Liver (tissue), 3 donors: ENCODE measurements around the gene USP17L29.
"Not testable (repeated sequence)": the region's sequence is repeated elsewhere in the genome, so short reads cannot be mapped to it uniquely, and the experiment has no call there.

Source experiments
- GABPA ChIP-seq, 2 donors: IDR thresholded peaks in 1 of 2; conservative IDR thresholded peaks in 1 of 2; 2 replicates each; pipeline ENCODE4 v1.6.1; 2016; ENCODE audit warnings: antibody characterized with exemption in 2 of 2, mild to moderate bottlenecking in 1 of 2, moderate library complexity in 1 of 2
- RXRA ChIP-seq, 2 donors: IDR thresholded peaks; 2 replicates each; pipeline ENCODE4 v1.6.1; 2017 to 2018; ENCODE audit warnings: antibody characterized with exemption in 2 of 2, mild to moderate bottlenecking in 1 of 2
- YY1 ChIP-seq: IDR thresholded peaks from 2 replicates; pipeline ENCODE4 v1.6.1; 2016; ENCODE audit warnings: antibody characterized with exemption, mild to moderate bottlenecking
- TF ChIP-seq, protein P1 (sequence below): fragments of 150-350 bp; IDR thresholded peaks from 2 replicates; pipeline ENCODE4 v1.5.1; 2017; ENCODE audit warnings: improper control_type of control experiment, low read depth, low read length; ENCODE audit not compliant: missing input control
- TF ChIP-seq, protein P2 (sequence below): IDR thresholded peaks from 2 replicates; pipeline ENCODE4 v1.6.1; 2016; ENCODE audit warnings: antibody characterized with exemption
- TF ChIP-seq, protein P3 (sequence below): IDR thresholded peaks from 2 replicates; pipeline ENCODE4 v1.6.1; 2016; ENCODE audit warnings: antibody characterized with exemption
- TF ChIP-seq, protein P4 (sequence below): IDR thresholded peaks from 2 replicates; pipeline ENCODE4 v1.6.1; 2016; ENCODE audit warnings: antibody characterized with exemption, mild to moderate bottlenecking
- donor health status: healthy.
- donor health status: healthy.

DNA sequence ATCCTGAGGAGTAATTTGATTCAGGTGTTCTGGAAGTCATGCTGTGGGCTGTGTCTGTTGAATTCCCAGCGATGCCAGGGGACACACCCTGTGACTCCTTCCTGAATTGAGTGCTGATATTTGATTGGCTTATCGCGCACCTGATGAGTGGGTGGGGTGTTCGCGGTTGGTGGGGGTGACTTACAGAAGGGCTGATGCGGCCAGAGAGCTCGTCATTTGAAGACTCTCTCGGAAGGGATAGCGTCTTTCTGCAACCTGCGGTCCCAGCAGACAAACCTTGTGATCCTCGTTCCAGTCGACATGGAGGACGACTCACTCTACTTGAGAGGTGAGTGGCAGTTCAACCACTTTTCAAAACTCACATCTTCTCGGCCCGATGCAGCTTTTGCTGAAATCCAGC, 14.3 kb upstream of the USP17L29 start, which contains the start of gene USP17L5:
- TF ChIP-seq, protein P1, sequence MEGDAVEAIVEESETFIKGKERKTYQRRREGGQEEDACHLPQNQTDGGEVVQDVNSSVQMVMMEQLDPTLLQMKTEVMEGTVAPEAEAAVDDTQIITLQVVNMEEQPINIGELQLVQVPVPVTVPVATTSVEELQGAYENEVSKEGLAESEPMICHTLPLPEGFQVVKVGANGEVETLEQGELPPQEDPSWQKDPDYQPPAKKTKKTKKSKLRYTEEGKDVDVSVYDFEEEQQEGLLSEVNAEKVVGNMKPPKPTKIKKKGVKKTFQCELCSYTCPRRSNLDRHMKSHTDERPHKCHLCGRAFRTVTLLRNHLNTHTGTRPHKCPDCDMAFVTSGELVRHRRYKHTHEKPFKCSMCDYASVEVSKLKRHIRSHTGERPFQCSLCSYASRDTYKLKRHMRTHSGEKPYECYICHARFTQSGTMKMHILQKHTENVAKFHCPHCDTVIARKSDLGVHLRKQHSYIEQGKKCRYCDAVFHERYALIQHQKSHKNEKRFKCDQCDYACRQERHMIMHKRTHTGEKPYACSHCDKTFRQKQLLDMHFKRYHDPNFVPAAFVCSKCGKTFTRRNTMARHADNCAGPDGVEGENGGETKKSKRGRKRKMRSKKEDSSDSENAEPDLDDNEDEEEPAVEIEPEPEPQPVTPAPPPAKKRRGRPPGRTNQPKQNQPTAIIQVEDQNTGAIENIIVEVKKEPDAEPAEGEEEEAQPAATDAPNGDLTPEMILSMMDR = not testable (repeated sequence)
- TF ChIP-seq, protein P2, sequence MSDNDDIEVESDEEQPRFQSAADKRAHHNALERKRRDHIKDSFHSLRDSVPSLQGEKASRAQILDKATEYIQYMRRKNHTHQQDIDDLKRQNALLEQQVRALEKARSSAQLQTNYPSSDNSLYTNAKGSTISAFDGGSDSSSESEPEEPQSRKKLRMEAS = not testable (repeated sequence)
- TF ChIP-seq YY1; GABPA (IDR thresholded peaks at IDR 0.05 in 1 of 2, conservative IDR thresholded peaks at IDR 0.05 in 1 of 2); RXRA (IDR thresholded peaks at IDR 0.05): not testable (repeated sequence)
- TF ChIP-seq, protein P3, sequence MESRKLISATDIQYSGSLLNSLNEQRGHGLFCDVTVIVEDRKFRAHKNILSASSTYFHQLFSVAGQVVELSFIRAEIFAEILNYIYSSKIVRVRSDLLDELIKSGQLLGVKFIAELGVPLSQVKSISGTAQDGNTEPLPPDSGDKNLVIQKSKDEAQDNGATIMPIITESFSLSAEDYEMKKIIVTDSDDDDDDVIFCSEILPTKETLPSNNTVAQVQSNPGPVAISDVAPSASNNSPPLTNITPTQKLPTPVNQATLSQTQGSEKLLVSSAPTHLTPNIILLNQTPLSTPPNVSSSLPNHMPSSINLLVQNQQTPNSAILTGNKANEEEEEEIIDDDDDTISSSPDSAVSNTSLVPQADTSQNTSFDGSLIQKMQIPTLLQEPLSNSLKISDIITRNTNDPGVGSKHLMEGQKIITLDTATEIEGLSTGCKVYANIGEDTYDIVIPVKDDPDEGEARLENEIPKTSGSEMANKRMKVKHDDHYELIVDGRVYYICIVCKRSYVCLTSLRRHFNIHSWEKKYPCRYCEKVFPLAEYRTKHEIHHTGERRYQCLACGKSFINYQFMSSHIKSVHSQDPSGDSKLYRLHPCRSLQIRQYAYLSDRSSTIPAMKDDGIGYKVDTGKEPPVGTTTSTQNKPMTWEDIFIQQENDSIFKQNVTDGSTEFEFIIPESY = not testable (repeated sequence)
- TF ChIP-seq, protein P4, sequence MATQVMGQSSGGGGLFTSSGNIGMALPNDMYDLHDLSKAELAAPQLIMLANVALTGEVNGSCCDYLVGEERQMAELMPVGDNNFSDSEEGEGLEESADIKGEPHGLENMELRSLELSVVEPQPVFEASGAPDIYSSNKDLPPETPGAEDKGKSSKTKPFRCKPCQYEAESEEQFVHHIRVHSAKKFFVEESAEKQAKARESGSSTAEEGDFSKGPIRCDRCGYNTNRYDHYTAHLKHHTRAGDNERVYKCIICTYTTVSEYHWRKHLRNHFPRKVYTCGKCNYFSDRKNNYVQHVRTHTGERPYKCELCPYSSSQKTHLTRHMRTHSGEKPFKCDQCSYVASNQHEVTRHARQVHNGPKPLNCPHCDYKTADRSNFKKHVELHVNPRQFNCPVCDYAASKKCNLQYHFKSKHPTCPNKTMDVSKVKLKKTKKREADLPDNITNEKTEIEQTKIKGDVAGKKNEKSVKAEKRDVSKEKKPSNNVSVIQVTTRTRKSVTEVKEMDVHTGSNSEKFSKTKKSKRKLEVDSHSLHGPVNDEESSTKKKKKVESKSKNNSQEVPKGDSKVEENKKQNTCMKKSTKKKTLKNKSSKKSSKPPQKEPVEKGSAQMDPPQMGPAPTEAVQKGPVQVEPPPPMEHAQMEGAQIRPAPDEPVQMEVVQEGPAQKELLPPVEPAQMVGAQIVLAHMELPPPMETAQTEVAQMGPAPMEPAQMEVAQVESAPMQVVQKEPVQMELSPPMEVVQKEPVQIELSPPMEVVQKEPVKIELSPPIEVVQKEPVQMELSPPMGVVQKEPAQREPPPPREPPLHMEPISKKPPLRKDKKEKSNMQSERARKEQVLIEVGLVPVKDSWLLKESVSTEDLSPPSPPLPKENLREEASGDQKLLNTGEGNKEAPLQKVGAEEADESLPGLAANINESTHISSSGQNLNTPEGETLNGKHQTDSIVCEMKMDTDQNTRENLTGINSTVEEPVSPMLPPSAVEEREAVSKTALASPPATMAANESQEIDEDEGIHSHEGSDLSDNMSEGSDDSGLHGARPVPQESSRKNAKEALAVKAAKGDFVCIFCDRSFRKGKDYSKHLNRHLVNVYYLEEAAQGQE = not testable (repeated sequence)
